ENCODE results near the gene NCAM1.

The NCAM1 gene

GRCh38 chr11:113189909-113190667 lies 228.9 kb downstream of the NCAM1 start:
- H3K4me1 ChIP-seq (ENCODE audit: control insufficient read depth, insufficient read depth, low read length), result peaks cover 12% of the 10 kb centered on the region
- no peak overlapping the region for H3K4me3 ChIP-seq (ENCODE audit: low read depth, low read length)
- H3K27me3 ChIP-seq (ENCODE audit: control insufficient read depth, insufficient read depth, low read length), result no peaks in the 10 kb centered on the region
- no peak overlapping the region for H3K9ac ChIP-seq (ENCODE audit: low read length)
- H3K36me3 ChIP-seq (ENCODE audit: control insufficient read depth, insufficient read depth, low read length), result no peaks in the 10 kb centered on the region
- H3K27ac ChIP-seq (ENCODE audit: low read depth, low read length), result no peak overlapping the region
- peaks cover 16% of the 10 kb centered on the region; the same call in 1 of the 2 replicates for H3K9me3 ChIP-seq (ENCODE audit: control insufficient read depth, insufficient read depth, low read depth, low read length)

GRCh38 chr11:113192121-113192925 lies 231.1 kb downstream of the NCAM1 start:
- Histone ChIP-seq H3K4me1 (ENCODE audit: control insufficient read depth, insufficient read depth, low read length) (peaks cover 12% of the 10 kb centered on the region), H3K36me3 (ENCODE audit: control insufficient read depth, insufficient read depth, low read length) (no peaks in the 10 kb centered on the region), H3K9ac (ENCODE audit: low read length) (no peak overlapping the region), H3K27me3 (ENCODE audit: control insufficient read depth, insufficient read depth, low read length) (no peaks in the 10 kb centered on the region), H3K27ac (ENCODE audit: low read depth, low read length) (no peak overlapping the region), H3K9me3 (ENCODE audit: control insufficient read depth, insufficient read depth, low read depth, low read length) (no peaks in the 10 kb centered on the region), H3K4me3 (ENCODE audit: low read depth, low read length) (no peak overlapping the region)

- Histone ChIP-seq H3K27me3 (ENCODE audit: control insufficient read depth, insufficient read depth, low read length) (no peaks in the 10 kb centered on the region), H3K27ac (ENCODE audit: low read depth, low read length) (no peak overlapping the region), H3K9ac (ENCODE audit: low read length) (no peak overlapping the region), H3K4me1 (ENCODE audit: control insufficient read depth, insufficient read depth, low read length) (peaks cover 12% of the 10 kb centered on the region), H3K36me3 (ENCODE audit: control insufficient read depth, insufficient read depth, low read length) (no peaks in the 10 kb centered on the region), H3K9me3 (ENCODE audit: control insufficient read depth, insufficient read depth, low read depth, low read length) (no peaks in the 10 kb centered on the region), H3K4me3 (ENCODE audit: low read depth, low read length) (no peak overlapping the region)
Observed at GRCh38 chr11:113193016-113193415, 231.8 kb downstream of the NCAM1 start.

GRCh38 chr11:113193946-113194345 lies 232.7 kb downstream of the NCAM1 start:
- Histone ChIP-seq H3K36me3 (ENCODE audit: control insufficient read depth, insufficient read depth, low read length) (no peaks in the 10 kb centered on the region), H3K9ac (ENCODE audit: low read length) (no peak overlapping the region), H3K27me3 (ENCODE audit: control insufficient read depth, insufficient read depth, low read length) (no peaks in the 10 kb centered on the region), H3K27ac (ENCODE audit: low read depth, low read length) (no peak overlapping the region), H3K4me1 (ENCODE audit: control insufficient read depth, insufficient read depth, low read length) (peaks cover 14% of the 10 kb centered on the region), H3K9me3 (ENCODE audit: control insufficient read depth, insufficient read depth, low read depth, low read length) (no peaks in the 10 kb centered on the region), H3K4me3 (ENCODE audit: low read depth, low read length) (no peak overlapping the region)

- peaks cover 17% of the 10 kb centered on the region for H3K4me1 ChIP-seq (ENCODE audit: control insufficient read depth, insufficient read depth, low read length)
- no peaks in the 10 kb centered on the region for H3K27me3 ChIP-seq (ENCODE audit: control insufficient read depth, insufficient read depth, low read length)
Observed at GRCh38 chr11:113195728-113196127, 234.5 kb downstream of the NCAM1 start.

GRCh38 chr11:113197446-113197845 lies 236.2 kb downstream of the NCAM1 start:
- H3K4me3 ChIP-seq (ENCODE audit: low read depth, low read length), result no peak overlapping the region
- no peaks in the 10 kb centered on the region for H3K27me3 ChIP-seq (ENCODE audit: control insufficient read depth, insufficient read depth, low read length)
- H3K4me1 ChIP-seq (ENCODE audit: control insufficient read depth, insufficient read depth, low read length), result peaks cover 11% of the 10 kb centered on the region
- H3K9me3 ChIP-seq (ENCODE audit: control insufficient read depth, insufficient read depth, low read depth, low read length), result no peaks in the 10 kb centered on the region
- H3K27ac ChIP-seq (ENCODE audit: low read depth, low read length), result no peak overlapping the region
- H3K36me3 ChIP-seq (ENCODE audit: control insufficient read depth, insufficient read depth, low read length), result no peaks in the 10 kb centered on the region
- H3K9ac ChIP-seq (ENCODE audit: low read length), result no peak overlapping the region

More at GRCh38 chr11:113195728-113196127, 234.5 kb downstream of the NCAM1 start:
- Histone ChIP-seq H3K27ac (ENCODE audit: low read depth, low read length) (no peak overlapping the region), H3K9ac (ENCODE audit: low read length) (no peak overlapping the region), H3K36me3 (ENCODE audit: control insufficient read depth, insufficient read depth, low read length) (no peaks in the 10 kb centered on the region), H3K4me3 (ENCODE audit: low read depth, low read length) (no peak overlapping the region), H3K9me3 (ENCODE audit: control insufficient read depth, insufficient read depth, low read depth, low read length) (no peaks in the 10 kb centered on the region)

- Histone ChIP-seq H3K9ac (ENCODE audit: low read length) (no peak overlapping the region), H3K36me3 (ENCODE audit: control insufficient read depth, insufficient read depth, low read length) (no peaks in the 10 kb centered on the region), H3K27ac (ENCODE audit: low read depth, low read length) (no peak overlapping the region), H3K4me3 (ENCODE audit: low read depth, low read length) (no peak overlapping the region), H3K9me3 (ENCODE audit: control insufficient read depth, insufficient read depth, low read depth, low read length) (no peaks in the 10 kb centered on the region), H3K27me3 (ENCODE audit: control insufficient read depth, insufficient read depth, low read length) (no peaks in the 10 kb centered on the region), H3K4me1 (ENCODE audit: control insufficient read depth, insufficient read depth, low read length) (0 out of 2 replicates have a peak, but pooled peaks cover 5% of the 10 kb centered on the region)
Observed at GRCh38 chr11:113198972-113199661, 237.9 kb downstream of the NCAM1 start.

GRCh38 chr11:113199866-113200265 lies 238.6 kb downstream of the NCAM1 start:
- Histone ChIP-seq H3K9ac (ENCODE audit: low read length) (no peak overlapping the region), H3K27ac (ENCODE audit: low read depth, low read length) (no peak overlapping the region), H3K4me1 (ENCODE audit: control insufficient read depth, insufficient read depth, low read length) (0 out of 2 replicates have a peak, but pooled peaks cover 5% of the 10 kb centered on the region), H3K4me3 (ENCODE audit: low read depth, low read length) (no peak overlapping the region), H3K36me3 (ENCODE audit: control insufficient read depth, insufficient read depth, low read length) (no peaks in the 10 kb centered on the region), H3K27me3 (ENCODE audit: control insufficient read depth, insufficient read depth, low read length) (no peaks in the 10 kb centered on the region), H3K9me3 (ENCODE audit: control insufficient read depth, insufficient read depth, low read depth, low read length) (no peaks in the 10 kb centered on the region)

GRCh38 chr11:113201054-113201818 lies 240.0 kb downstream of the NCAM1 start:
- Histone ChIP-seq H3K4me1 (ENCODE audit: control insufficient read depth, insufficient read depth, low read length) (0 out of 2 replicates have a peak, but pooled peaks cover 5% of the 10 kb centered on the region), H3K9me3 (ENCODE audit: control insufficient read depth, insufficient read depth, low read depth, low read length) (no peaks in the 10 kb centered on the region), H3K27ac (ENCODE audit: low read depth, low read length) (no peak overlapping the region), H3K9ac (ENCODE audit: low read length) (no peak overlapping the region), H3K36me3 (ENCODE audit: control insufficient read depth, insufficient read depth, low read length) (no peaks in the 10 kb centered on the region), H3K4me3 (ENCODE audit: low read depth, low read length) (no peak overlapping the region), H3K27me3 (ENCODE audit: control insufficient read depth, insufficient read depth, low read length) (no peaks in the 10 kb centered on the region)

- 0 out of 2 replicates have a peak, but pooled peaks cover 5% of the 10 kb centered on the region for H3K4me1 ChIP-seq (ENCODE audit: control insufficient read depth, insufficient read depth, low read length)
Observed at GRCh38 chr11:113202431-113202830, 241.2 kb downstream of the NCAM1 start.

More at GRCh38 chr11:113202431-113202830, 241.2 kb downstream of the NCAM1 start:
- Histone ChIP-seq H3K4me3 (ENCODE audit: low read depth, low read length) (no peak overlapping the region), H3K9ac (ENCODE audit: low read length) (no peak overlapping the region), H3K27ac (ENCODE audit: low read depth, low read length) (no peak overlapping the region), H3K27me3 (ENCODE audit: control insufficient read depth, insufficient read depth, low read length) (no peaks in the 10 kb centered on the region), H3K9me3 (ENCODE audit: control insufficient read depth, insufficient read depth, low read depth, low read length) (no peaks in the 10 kb centered on the region), H3K36me3 (ENCODE audit: control insufficient read depth, insufficient read depth, low read length) (no peaks in the 10 kb centered on the region)
